Measurements from ENCODE around the gene ZNF782.
A peak's percentile ranks its signal among the peaks of the same experiment; 100 is the strongest.
"Not testable (repeated sequence)": the region's sequence is repeated elsewhere in the genome, so short reads cannot be mapped to it uniquely, and the experiment has no call there.

Gene ZNF782

GRCh38 chr9:96853781-96854650, at the start of gene ZNF782:
Gene ZNF782, minus strand, starts transcription at chr9:96854514. Its CDS starts 2,553 bp downstream, at chr9:96851961.
- DNase-seq (ENCODE audit: low spot score), result peak; percentile 95

GRCh38 chr9:96900010-96900409, 45.7 kb upstream of the ZNF782 start:
- not testable (repeated sequence) for DNase-seq (ENCODE audit: low spot score)

GRCh38 chr9:96892131-96892530, 37.8 kb upstream of the ZNF782 start:
- no peak for DNase-seq (ENCODE audit: low spot score)

- no peak for DNase-seq (ENCODE audit: low spot score)
Measured at GRCh38 chr9:96888591-96888990, 34.3 kb upstream of the ZNF782 start.

GRCh38 chr9:96885424-96885823, 31.1 kb upstream of the ZNF782 start:
- no peak for DNase-seq (ENCODE audit: low spot score)

- DNase-seq (ENCODE audit: low spot score), result peak; percentile 84
Measured at GRCh38 chr9:96884443-96884842, 30.1 kb upstream of the ZNF782 start.

- DNase-seq (ENCODE audit: low spot score), result no peak
Measured at GRCh38 chr9:96883922-96884321, 29.6 kb upstream of the ZNF782 start.

GRCh38 chr9:96877269-96877668, 23.0 kb upstream of the ZNF782 start:
- DNase-seq (ENCODE audit: low spot score), result no peak

- peak; percentile 96 for DNase-seq (ENCODE audit: low spot score)
Measured at GRCh38 chr9:96875461-96876142, 21.3 kb upstream of the ZNF782 start.

GRCh38 chr9:96874947-96875460, 20.7 kb upstream of the ZNF782 start:
- peak; percentile 97 for DNase-seq (ENCODE audit: low spot score)

- peak; percentile 61 for DNase-seq (ENCODE audit: low spot score)
Measured at GRCh38 chr9:96874201-96874785, 20.0 kb upstream of the ZNF782 start.

- no peak for DNase-seq (ENCODE audit: low spot score)
Measured at GRCh38 chr9:96871176-96871575, 16.9 kb upstream of the ZNF782 start.

- DNase-seq (ENCODE audit: low spot score), result no peak
Measured at GRCh38 chr9:96868709-96869108, 14.4 kb upstream of the ZNF782 start.

GRCh38 chr9:96867079-96867804, 12.9 kb upstream of the ZNF782 start:
- DNase-seq (ENCODE audit: low spot score), result peak; percentile 85

GRCh38 chr9:96865240-96865639, 10.9 kb upstream of the ZNF782 start:
- not testable (repeated sequence) for DNase-seq (ENCODE audit: low spot score)

- DNase-seq (ENCODE audit: low spot score), result no peak
Measured at GRCh38 chr9:96859461-96860198, 5.3 kb upstream of the ZNF782 start.

- DNase-seq (ENCODE audit: low spot score), result no peak
Measured at GRCh38 chr9:96858670-96859069, 4.4 kb upstream of the ZNF782 start.

GRCh38 chr9:96858018-96858573, 3.8 kb upstream of the ZNF782 start:
- no peak for DNase-seq (ENCODE audit: low spot score)

- peak; percentile 62 for DNase-seq (ENCODE audit: low spot score)
Measured at GRCh38 chr9:96856363-96857286, 2.3 kb upstream of the ZNF782 start.
